GM23338 (cell line): Measurements from ENCODE around the gene FMO2. TPM values are rescaled to one million over a fixed set of nuclear protein-coding genes. Genes with fewer than 3 reads are reported as not detected.

Experiments used
- ATAC-seq: fragments of 200-7000 bp; cut with Tn5 transposase; 3 replicates; pipeline ENCODE4 v1.9.1; 2020
- DNase-seq: peaks from one replicate; pipeline ENCODE4 v3.0.0-alpha.2; 2015; ENCODE audit warnings: low spot score
- H2AFZ ChIP-seq: fragments of 200-600 bp; sonication (generic); 2 replicates; pipeline ENCODE4 v1.8.0; 2016; ENCODE audit warnings: antibody characterized with exemption, mild to moderate bottlenecking, moderate library complexity
- H3F3A ChIP-seq: fragments of 200-600 bp; sonication (generic); replicated peaks from 2 replicates; pipeline ENCODE4 v1.8.0; 2017; ENCODE audit warnings: antibody characterized with exemption, mixed run types, low read depth
- H3K27ac ChIP-seq: fragments of 200-600 bp; sonication (generic); 2 replicates; pipeline ENCODE4 v1.6.1; 2016; ENCODE audit warnings: low read depth
- H3K27me3 ChIP-seq: fragments of 200-600 bp; sonication (generic); 2 replicates; pipeline ENCODE4 v1.8.0; 2016; ENCODE audit warnings: mild to moderate bottlenecking, mixed run types, moderate library complexity; ENCODE audit not compliant: insufficient read depth
- H3K36me3 ChIP-seq: fragments of 200-600 bp; sonication (generic); 2 replicates; pipeline ENCODE4 v1.8.0; 2016; ENCODE audit warnings: mild to moderate bottlenecking; ENCODE audit not compliant: insufficient read depth
- H3K4me1 ChIP-seq: fragments of 200-600 bp; sonication (generic); 2 replicates; pipeline ENCODE4 v1.8.0; 2016; ENCODE audit warnings: mild to moderate bottlenecking, moderate library complexity; ENCODE audit not compliant: insufficient read depth
- H3K4me2 ChIP-seq: fragments of 200-600 bp; sonication (generic); 2 replicates; pipeline ENCODE4 v1.7.1; 2017; ENCODE audit warnings: mixed run types
- H3K4me3 ChIP-seq: fragments of 200-600 bp; sonication (generic); 2 replicates; pipeline ENCODE4 v1.6.1; 2016; ENCODE audit warnings: mixed run types
- H3K79me2 ChIP-seq: fragments of 200-600 bp; sonication (generic); replicated peaks from 2 replicates; pipeline ENCODE4 v1.8.0; 2017; ENCODE audit warnings: mild to moderate bottlenecking; ENCODE audit not compliant: insufficient read depth
- H3K9me2 ChIP-seq: fragments of 200-600 bp; sonication (generic); 2 replicates; pipeline ENCODE4 v1.8.0; 2017; ENCODE audit not compliant: insufficient read depth
- H4K20me1 ChIP-seq: fragments of 200-600 bp; sonication (generic); replicated peaks from 2 replicates; pipeline ENCODE4 v1.8.0; 2017; ENCODE audit warnings: mild to moderate bottlenecking; ENCODE audit not compliant: insufficient read depth
- H3K27ac Mint-ChIP-seq: 2 replicates; pipeline ENCODE4 v1.8.0; 2020; ENCODE audit warnings: inconsistent platforms, mild to moderate bottlenecking, moderate library complexity, mixed read lengths
- H3K27me3 Mint-ChIP-seq: 3 replicates; pipeline ENCODE4 v1.8.0; 2022; ENCODE audit warnings: low read depth, mild to moderate bottlenecking, moderate library complexity, mixed read lengths, inconsistent platforms; ENCODE audit not compliant: insufficient read depth, poor library complexity
- H3K36me3 Mint-ChIP-seq: 3 replicates; pipeline ENCODE4 v1.8.0; 2021; ENCODE audit warnings: low read depth, mild to moderate bottlenecking, inconsistent platforms, moderate library complexity, mixed read lengths
- H3K4me1 Mint-ChIP-seq: 3 replicates; pipeline ENCODE4 v1.8.0; 2020; ENCODE audit warnings: mild to moderate bottlenecking, inconsistent platforms, mixed read lengths
- H3K4me3 Mint-ChIP-seq: 3 replicates; pipeline ENCODE4 v1.8.0; 2021; ENCODE audit warnings: moderate library complexity, mild to moderate bottlenecking, inconsistent platforms, mixed read lengths
- H3K9me3 Mint-ChIP-seq: 3 replicates; pipeline ENCODE4 v1.8.0; 2020; ENCODE audit warnings: moderate library complexity, mild to moderate bottlenecking, inconsistent platforms, mixed read lengths
- CREB1 ChIP-seq: fragments of 250-450 bp; sonication (Bioruptor Pico); IDR thresholded peaks from 2 replicates; pipeline ENCODE4 v1.5.0; 2020; ENCODE audit warnings: low read depth, mild to moderate bottlenecking, moderate library complexity
- CTCF ChIP-seq, 2 experiments: fragments of 200-600 bp in 1 of 2; sonication (generic) in 1 of 2; conservative IDR thresholded peaks; 2 replicates each; pipeline versions ENCODE4 v1.5.1 to v1.6.1; 2016 to 2017; ENCODE audit warnings: antibody characterized with exemption in 2 of 2, low read depth in 2 of 2, mild to moderate bottlenecking in 2 of 2, moderate library complexity in 1 of 2
- ETS1 ChIP-seq: IDR thresholded peaks from 2 replicates; pipeline ENCODE4 v1.6.1; 2016; ENCODE audit warnings: antibody characterized with exemption
- EZH2 ChIP-seq: fragments of 200-600 bp; sonication (generic); IDR thresholded peaks from one replicate; pipeline ENCODE4 v1.8.0; 2017; ENCODE audit warnings: antibody characterized with exemption, mild to moderate bottlenecking, low read depth; ENCODE audit not compliant: unreplicated experiment
- EZH2phosphoT487 ChIP-seq: fragments of 200-600 bp; sonication (generic); IDR thresholded peaks from one replicate; pipeline ENCODE4 v1.8.1; 2018; ENCODE audit warnings: antibody characterized with exemption; ENCODE audit not compliant: unreplicated experiment
- JUNB ChIP-seq: IDR thresholded peaks from one replicate; pipeline ENCODE4 v1.6.1; 2016; ENCODE audit warnings: antibody characterized with exemption; ENCODE audit not compliant: unreplicated experiment
- NANOG ChIP-seq: IDR thresholded peaks from 2 replicates; pipeline ENCODE4 v1.6.1; 2016; ENCODE audit warnings: antibody characterized with exemption, borderline replicate concordance
- POLR2AphosphoS5 ChIP-seq: IDR thresholded peaks from 2 replicates; pipeline ENCODE4 v1.6.1; 2016; ENCODE audit warnings: antibody characterized with exemption, low read depth
- REST ChIP-seq: IDR thresholded peaks from one replicate; pipeline ENCODE4 v1.6.1; 2018; ENCODE audit warnings: antibody characterized with exemption; ENCODE audit not compliant: unreplicated experiment
- STAT1 ChIP-seq: IDR thresholded peaks from one replicate; pipeline ENCODE4 v1.6.1; 2016; ENCODE audit warnings: antibody characterized with exemption; ENCODE audit not compliant: unreplicated experiment
- ZNF114 ChIP-seq: fragments of 250-450 bp; sonication (Bioruptor Pico); IDR thresholded peaks from 2 replicates; pipeline ENCODE4 v1.5.0; 2020; ENCODE audit warnings: mild to moderate bottlenecking, moderate library complexity
- ZNF331 ChIP-seq: fragments of 250-450 bp; sonication (Bioruptor Pico); IDR thresholded peaks from 2 replicates; pipeline ENCODE4 v1.5.0; 2020; ENCODE audit warnings: low read depth, mild to moderate bottlenecking, moderate library complexity
- polyA plus RNA-seq: library from polyadenylated mRNA; unstranded; fragments of >200 nt; fragmentation: Nextera tagmentation; extraction: Ambion mirVana; gene quantifications from 2 replicates; pipeline ENCODE4 v1.2.1, GENCODE V29; 2016
- total RNA-seq: library from RNA; depleted of rRNA; stranded (reverse); fragments of >200 nt; shearing (Covaris generic); gene quantifications from 2 replicates; pipeline ENCODE4 v1.2.3, GENCODE V29; 2014

Gene FMO2
- total and polyA plus RNA-seq, 2 experiments from 2014 or later = 0.31 TPM; not detected in 1

GRCh38 chr1:171158551-171158950 is 26.5 kb upstream of the FMO2 start (continued):
- no peak for TF ChIP-seq REST
- no peak for TF ChIP-seq NANOG
- TF ChIP-seq ZNF114 (CRISPR knock-in tag) = no peak
- no peak for TF ChIP-seq ETS1
- no peak for TF ChIP-seq EZH2
- TF ChIP-seq STAT1 = no peak

- Histone ChIP-seq H3K79me2 (no peaks in the 10 kb centered on the region), H3K4me3 (no peak overlapping the region), H3K27ac (no peak overlapping the region), H3F3A (no peaks in the 10 kb centered on the region), H3K36me3 (no peaks in the 10 kb centered on the region), H3K9me2 (no peaks in the 10 kb centered on the region), H2AFZ (no peak overlapping the region), H4K20me1 (no peaks in the 10 kb centered on the region), H3K4me1 (peaks cover 13% of the 10 kb centered on the region; the same call in 1 of the 2 replicates), H3K4me2 (no peak overlapping the region), H3K27me3 (no peaks in the 10 kb centered on the region)
- Mint-ChIP-seq H3K27me3 (no peaks in the 10 kb centered on the region), H3K4me3 (no peak overlapping the region), H3K4me1 (peaks cover 11% of the 10 kb centered on the region), H3K9me3 (no peaks in the 10 kb centered on the region), H3K27ac (no peak overlapping the region), H3K36me3 (no peaks in the 10 kb centered on the region)
- ATAC-seq = no peak
- no peak for DNase-seq
- TF ChIP-seq CTCF (conservative IDR thresholded peaks at IDR 0.05; ENCODE audit: low read depth in 2 of 2) = no peak
- no peak for TF ChIP-seq STAT1
- no peak for TF ChIP-seq ZNF114 (CRISPR knock-in tag)
- no peak for TF ChIP-seq EZH2phosphoT487
- TF ChIP-seq EZH2 = no peak
- no peak for TF ChIP-seq JUNB
- no peak for TF ChIP-seq POLR2AphosphoS5
- no peak for TF ChIP-seq ZNF331 (CRISPR knock-in tag)
- no peak for TF ChIP-seq REST
- no peak for TF ChIP-seq ETS1
- TF ChIP-seq CREB1 (CRISPR knock-in tag) = no peak
- no peak for TF ChIP-seq NANOG
Measured at GRCh38 chr1:171159148-171159547, 26.0 kb upstream of the FMO2 start.
